Lung (tissue), 12 donors: ENCODE measurements around the gene MPPED1. TPM values are rescaled to one million over a fixed set of nuclear protein-coding genes. Genes with fewer than 3 reads are reported as not detected.

ENCODE experiments used
- ATAC-seq: fragments of 200-7000 bp; cut with Tn5 transposase; one replicate; pipeline ENCODE4 v1.9.1; 2020; ENCODE audit warnings: moderate number of reproducible peaks; ENCODE audit not compliant: insufficient read depth, low FRiP score
- DNase-seq, 3 donors: peaks; one replicate each; pipeline ENCODE4 v3.0.0-alpha.2; 2013 to 2017
- H3K27ac ChIP-seq, 2 donors: one replicate each; pipeline ENCODE4 v1.5.1; 2013; ENCODE audit warnings: mild to moderate bottlenecking in 2 of 2, moderate library complexity in 2 of 2, control low read depth in 1 of 2, inconsistent platforms in 1 of 2, low read depth in 1 of 2, low read length in 1 of 2
- H3K27me3 ChIP-seq, 3 donors: one replicate each; pipeline ENCODE4 v1.5.1; 2013; ENCODE audit warnings: low read length in 2 of 3; ENCODE audit not compliant: control insufficient read depth in 3 of 3, insufficient read depth in 3 of 3
- H3K36me3 ChIP-seq, 4 donors: one replicate each; pipeline ENCODE4 v1.5.1; 2013; ENCODE audit warnings: low read length in 4 of 4, mild to moderate bottlenecking in 1 of 4, moderate library complexity in 1 of 4; ENCODE audit not compliant: control insufficient read depth in 4 of 4, insufficient read depth in 4 of 4
- H3K4me1 ChIP-seq, 5 donors: one replicate each; pipeline ENCODE4 v1.5.1; 2013; ENCODE audit warnings: low read length in 5 of 5, mild to moderate bottlenecking in 2 of 5, moderate library complexity in 1 of 5; ENCODE audit not compliant: control insufficient read depth in 5 of 5, insufficient read depth in 5 of 5
- H3K4me3 ChIP-seq: one replicate; pipeline ENCODE4 v1.5.1; 2013; ENCODE audit warnings: mild to moderate bottlenecking, control low read depth, moderate library complexity
- H3K9ac ChIP-seq, 2 donors: one replicate each; pipeline ENCODE4 v1.5.1; 2013; ENCODE audit warnings: low read length in 2 of 2, control low read depth in 1 of 2; ENCODE audit not compliant: insufficient read depth in 1 of 2
- H3K9me3 ChIP-seq, 4 donors: one replicate each; pipeline ENCODE4 v1.5.1; 2013; ENCODE audit warnings: low read length in 3 of 4, mild to moderate bottlenecking in 1 of 4, moderate library complexity in 1 of 4; ENCODE audit not compliant: control insufficient read depth in 4 of 4, insufficient read depth in 3 of 4
- WGBS, 2 donors: extraction: QIAGEN DNeasy Blood & Tissue Kit; methylation state at CpG; one replicate each; pipeline ENCODE4 v1.1.7; 2013; 5-methylcytosine and 5-hydroxymethylcytosine counted together
- polyA plus RNA-seq, 2 donors: library from polyadenylated mRNA; stranded (reverse); fragments of 200-250 nt; gene quantifications; one replicate each; pipeline ENCODE4 v1.2.1, GENCODE V29; 2013
- total RNA-seq, 2 donors: library from RNA; depleted of rRNA in 1 of 2; stranded (reverse); fragments of >200 nt in 1 of 2; gene quantifications; one replicate each; pipeline ENCODE4 v1.2.1, GENCODE V29; 2014 to 2021
- TF ChIP-seq, protein P1 (sequence below): IDR thresholded peaks from 2 replicates; pipeline ENCODE4 v1.5.1; 2012; ENCODE audit warnings: mild to moderate bottlenecking; ENCODE audit errors: control extremely low read depth, extremely low read depth
- donor health status: control.
- donor health status: control.
- donor health status: Bipolar disorder and iron deficiency.
- donor health status: healthy.
- donor health status: DM: yes; HTN: yes; CAD: no.

MPPED1 gene
- total and polyA plus RNA-seq, 4 donors, result 0.05 to 0.65 TPM; not detected in 2

DNA sequence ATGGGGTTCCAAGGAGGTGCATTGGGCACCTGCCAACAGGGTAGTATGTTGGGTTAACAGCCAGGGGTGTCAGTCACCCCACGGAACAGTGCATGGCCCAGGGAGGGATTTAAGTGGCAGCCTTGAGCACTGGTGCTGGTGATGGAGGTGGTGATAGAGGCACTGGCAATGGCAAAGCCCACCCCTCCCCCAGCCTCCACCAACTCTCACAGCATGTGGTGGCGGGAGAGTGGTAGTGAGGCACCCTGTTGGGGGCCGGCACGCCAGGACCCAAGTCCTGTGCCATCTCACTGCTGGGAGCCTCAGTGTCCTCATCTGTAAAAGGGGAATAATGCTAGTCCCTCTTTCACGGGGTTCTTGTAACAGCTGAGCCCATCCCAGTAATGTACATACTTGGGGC is 81.5 kb downstream of the MPPED1 start:
- ATAC-seq (no peak), DNase-seq (no peak)
- H3K9ac ChIP-seq, result no peak overlapping the region
- WGBS, 2 donors, result 84 to 98% methylated on average over 5 of the region's 5 CpGs
- no peak overlapping the region for H3K4me3 ChIP-seq
- no peak overlapping the region for H3K27ac ChIP-seq
- TF ChIP-seq, protein P1, sequence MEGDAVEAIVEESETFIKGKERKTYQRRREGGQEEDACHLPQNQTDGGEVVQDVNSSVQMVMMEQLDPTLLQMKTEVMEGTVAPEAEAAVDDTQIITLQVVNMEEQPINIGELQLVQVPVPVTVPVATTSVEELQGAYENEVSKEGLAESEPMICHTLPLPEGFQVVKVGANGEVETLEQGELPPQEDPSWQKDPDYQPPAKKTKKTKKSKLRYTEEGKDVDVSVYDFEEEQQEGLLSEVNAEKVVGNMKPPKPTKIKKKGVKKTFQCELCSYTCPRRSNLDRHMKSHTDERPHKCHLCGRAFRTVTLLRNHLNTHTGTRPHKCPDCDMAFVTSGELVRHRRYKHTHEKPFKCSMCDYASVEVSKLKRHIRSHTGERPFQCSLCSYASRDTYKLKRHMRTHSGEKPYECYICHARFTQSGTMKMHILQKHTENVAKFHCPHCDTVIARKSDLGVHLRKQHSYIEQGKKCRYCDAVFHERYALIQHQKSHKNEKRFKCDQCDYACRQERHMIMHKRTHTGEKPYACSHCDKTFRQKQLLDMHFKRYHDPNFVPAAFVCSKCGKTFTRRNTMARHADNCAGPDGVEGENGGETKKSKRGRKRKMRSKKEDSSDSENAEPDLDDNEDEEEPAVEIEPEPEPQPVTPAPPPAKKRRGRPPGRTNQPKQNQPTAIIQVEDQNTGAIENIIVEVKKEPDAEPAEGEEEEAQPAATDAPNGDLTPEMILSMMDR, result no peak
- H3K36me3 ChIP-seq, result no peaks in the 10 kb centered on the region
- H3K9me3 ChIP-seq, result no peaks in the 10 kb centered on the region
- no peaks in the 10 kb centered on the region for H3K4me1 ChIP-seq
- no peaks in the 10 kb centered on the region for H3K27me3 ChIP-seq

DNA sequence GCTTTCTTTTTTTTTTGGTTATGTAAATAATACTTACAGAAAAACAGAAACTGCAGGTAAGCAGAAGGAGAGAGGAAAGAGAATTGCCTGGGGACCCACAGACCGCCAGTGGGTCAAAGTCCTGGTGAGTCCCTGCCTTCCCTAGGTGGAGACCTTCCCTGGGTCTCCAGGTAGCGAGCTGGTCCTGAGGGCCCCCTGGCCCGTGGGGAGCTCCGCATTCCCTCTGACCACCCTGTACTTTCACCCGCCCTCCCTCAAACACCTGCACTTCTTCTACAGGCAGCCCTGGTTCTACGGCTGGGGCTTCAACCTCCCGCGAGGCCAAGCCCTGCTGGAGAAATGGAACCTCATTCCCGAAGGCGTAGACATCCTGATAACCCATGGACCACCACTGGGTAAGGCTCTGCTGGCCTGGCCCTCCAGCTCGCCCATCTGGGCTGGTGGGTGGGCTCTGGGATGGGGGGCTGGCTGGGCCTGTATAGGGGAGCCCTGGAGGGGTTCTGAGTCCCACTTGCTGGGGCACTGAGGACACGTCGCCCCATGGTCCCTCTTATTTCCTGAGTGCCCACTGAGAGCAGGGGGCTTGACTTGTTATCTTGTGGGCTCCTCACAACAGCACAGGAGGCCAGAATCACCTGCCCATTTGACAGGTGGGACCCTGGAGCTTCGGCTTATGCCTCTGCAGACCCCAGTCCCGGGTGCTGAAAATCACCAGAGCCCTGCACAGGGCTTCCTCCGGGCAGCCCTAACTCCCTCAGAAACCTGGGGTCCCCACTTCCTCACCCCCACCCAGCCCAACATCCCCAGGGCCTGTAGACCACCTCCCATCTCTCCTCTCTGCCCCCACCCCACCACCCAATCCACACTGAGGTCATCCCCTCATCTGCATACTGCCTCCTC is 86.4 kb downstream of the MPPED1 start:
- Histone ChIP-seq H3K36me3 (no peaks in the 10 kb centered on the region), H3K27me3 (no peaks in the 10 kb centered on the region), H3K4me3 (no peak overlapping the region), H3K27ac (no peak overlapping the region), H3K9me3 (no peaks in the 10 kb centered on the region), H3K4me1 (no peaks in the 10 kb centered on the region), H3K9ac (no peak overlapping the region)
- DNase-seq (no peak), ATAC-seq (no peak)
- WGBS, 2 donors, result 90 to 93% methylated on average over 16 of the region's 16 CpGs
- TF ChIP-seq, protein P1, result no peak

DNA sequence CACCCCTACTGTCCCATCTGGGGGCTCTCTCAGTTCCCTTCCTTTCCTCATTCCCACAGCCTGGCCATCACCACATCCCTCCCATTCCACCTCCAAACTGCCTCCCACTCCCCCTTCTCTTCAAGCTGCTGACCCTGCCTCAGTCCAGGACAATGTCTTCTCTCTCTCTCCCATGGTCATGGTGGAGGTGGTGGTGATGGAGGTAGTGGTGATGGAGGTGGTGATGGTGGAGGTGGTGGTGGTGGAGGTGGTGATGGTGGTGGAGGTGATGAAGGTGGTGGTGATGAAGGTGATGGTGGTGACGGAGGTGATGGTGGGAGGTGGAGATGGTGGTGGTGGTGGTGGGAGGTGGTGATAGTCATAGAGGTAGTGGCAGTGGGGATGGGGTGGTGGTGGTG is 87.0 kb downstream of the MPPED1 start:
- TF ChIP-seq, protein P1, result no peak
- H3K36me3 ChIP-seq, result no peaks in the 10 kb centered on the region
- H3K9ac ChIP-seq, result no peak overlapping the region
- H3K4me3 ChIP-seq, result no peak overlapping the region
- H3K27ac ChIP-seq, result no peak overlapping the region
- no peaks in the 10 kb centered on the region for H3K4me1 ChIP-seq
- H3K27me3 ChIP-seq, result no peaks in the 10 kb centered on the region
- DNase-seq (no peak), ATAC-seq (no peak)
- WGBS, 2 donors, result 88 to 100% methylated on average over 1 of the region's 1 CpG
- no peaks in the 10 kb centered on the region for H3K9me3 ChIP-seq
